Central memory CD8-positive, alpha-beta T cell (primary cell): ENCODE data around the gene DLD.

Experiments
- ATAC-seq: fragments of 150-1000 bp; cut with Tn5 transposase; replicated peaks from 2 replicates; pipeline ENCODE4 v1.10.0; 2022; ENCODE audit warnings: mild to moderate bottlenecking, moderate FRiP score, moderate number of reproducible peaks; ENCODE audit not compliant: poor library complexity, severe bottlenecking; ENCODE audit errors: extremely low read depth
- DNase-seq, 2 donors: peaks; one replicate each; pipeline ENCODE4 v3.0.0; 2021; ENCODE audit warnings: low spot score in 2 of 2
- H3K27ac Mint-ChIP-seq: one replicate; pipeline ENCODE4 v1.8.0; 2022; ENCODE audit warnings: low read depth, mild to moderate bottlenecking, moderate library complexity, mixed read lengths
- H3K27me3 Mint-ChIP-seq: one replicate; pipeline ENCODE4 v1.8.0; 2022; ENCODE audit warnings: mixed read lengths
- H3K36me3 Mint-ChIP-seq: one replicate; pipeline ENCODE4 v1.8.0; 2022; ENCODE audit warnings: mild to moderate bottlenecking, moderate library complexity, mixed read lengths; ENCODE audit not compliant: insufficient read depth
- H3K4me1 Mint-ChIP-seq: one replicate; pipeline ENCODE4 v1.8.0; 2022; ENCODE audit warnings: mixed read lengths
- H3K4me3 Mint-ChIP-seq: one replicate; pipeline ENCODE4 v1.8.0; 2022; ENCODE audit warnings: mild to moderate bottlenecking, moderate library complexity, mixed read lengths
- H3K9me3 Mint-ChIP-seq: one replicate; pipeline ENCODE4 v1.8.0; 2022; ENCODE audit warnings: mixed read lengths

The DLD gene

DNA sequence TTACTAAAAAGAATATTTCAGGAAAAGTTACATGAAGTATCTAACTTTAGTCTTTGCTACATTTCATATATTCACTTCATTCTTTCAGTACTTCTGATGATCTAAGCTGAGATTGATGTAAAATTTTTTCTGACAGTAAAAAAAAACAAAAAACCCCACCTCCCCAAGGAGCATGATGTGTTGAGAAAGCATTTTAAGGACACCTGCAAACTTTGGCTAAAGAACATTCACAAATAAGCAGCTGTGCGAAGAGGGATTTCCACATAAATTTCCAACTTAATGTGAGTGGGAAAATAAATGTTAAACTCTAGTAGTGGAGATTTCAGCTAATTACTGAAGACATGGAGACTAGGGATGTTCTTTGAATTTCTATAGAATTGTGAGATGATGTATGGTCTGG, 35.5 kb downstream of the DLD start:
- DNase-seq (no peak), ATAC-seq (no peak)
- H3K36me3 Mint-ChIP-seq: peaks cover 23% of the 10 kb centered on the region

DNA sequence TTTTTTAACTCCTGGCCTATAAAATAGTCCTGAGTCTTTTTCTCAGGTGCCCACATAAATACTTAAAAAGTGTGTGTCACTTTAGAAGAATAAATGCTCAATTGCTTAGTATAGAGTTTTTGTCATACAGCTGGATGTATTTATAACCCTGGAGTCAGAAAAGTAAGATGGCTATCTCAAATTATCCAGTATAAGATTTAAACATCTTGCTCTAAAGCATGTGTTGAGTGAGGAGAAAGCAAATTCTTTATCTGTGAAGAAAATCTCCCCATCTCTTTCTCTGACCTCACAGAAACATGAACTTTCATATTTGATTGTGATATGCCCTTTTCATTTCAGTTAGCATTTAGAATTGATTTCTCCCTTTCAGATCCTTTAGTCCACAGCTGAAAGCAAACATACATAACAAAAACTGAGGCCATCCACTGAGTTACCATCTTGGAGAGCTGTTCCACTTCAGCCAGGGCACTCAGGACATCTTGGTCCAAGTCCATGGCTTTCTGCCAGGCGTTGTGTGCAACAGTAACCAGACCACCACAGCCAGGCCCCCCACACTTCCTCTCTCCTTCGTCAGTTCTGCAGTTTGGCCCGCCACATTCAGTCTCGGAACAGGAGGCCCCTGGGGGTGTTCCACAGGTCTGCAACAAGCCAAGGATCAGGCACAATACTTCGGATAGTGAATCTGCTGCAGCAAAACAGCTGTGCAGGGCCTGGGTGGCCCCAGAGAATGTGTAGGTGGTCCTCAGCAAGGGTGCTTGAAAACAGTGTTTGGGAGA, 40.9 kb downstream of the DLD start:
- H3K27me3 Mint-ChIP-seq: no peaks in the 10 kb centered on the region
- ATAC-seq (no peak), DNase-seq (no peak)
- no peak overlapping the region for H3K27ac Mint-ChIP-seq
- H3K36me3 Mint-ChIP-seq: peaks cover 10% of the 10 kb centered on the region
- H3K4me3 Mint-ChIP-seq: no peak overlapping the region
- no peaks in the 10 kb centered on the region for H3K9me3 Mint-ChIP-seq
- no peaks in the 10 kb centered on the region for H3K4me1 Mint-ChIP-seq

More for the DNA sequence above, 35.5 kb downstream of the DLD start:
- peaks cover 24% of the 10 kb centered on the region for H3K4me1 Mint-ChIP-seq
- no peaks in the 10 kb centered on the region for H3K27me3 Mint-ChIP-seq
- H3K9me3 Mint-ChIP-seq: no peaks in the 10 kb centered on the region
- H3K4me3 Mint-ChIP-seq: no peak overlapping the region
- no peak overlapping the region for H3K27ac Mint-ChIP-seq

DNA sequence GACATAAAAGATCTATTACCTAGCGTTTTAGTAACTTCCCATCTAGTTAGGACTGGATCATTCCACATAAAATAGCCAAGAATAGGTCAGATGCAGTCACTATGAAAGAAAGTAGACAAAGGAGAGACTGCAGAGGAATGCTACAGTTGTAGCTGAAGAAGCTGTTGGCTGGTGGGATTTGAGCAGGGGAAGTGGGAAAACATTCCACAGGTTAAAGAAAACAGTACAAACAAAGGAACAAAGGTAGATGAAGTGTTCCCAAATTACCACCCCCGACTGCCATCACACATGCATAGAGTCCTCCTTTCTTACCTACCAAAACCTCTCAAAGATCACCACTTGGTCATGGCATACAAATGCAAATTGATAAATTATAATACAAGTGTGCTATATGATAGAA, 41.8 kb downstream of the DLD start:
- Mint-ChIP-seq H3K27ac (no peak overlapping the region), H3K4me3 (no peak overlapping the region), H3K27me3 (no peaks in the 10 kb centered on the region), H3K36me3 (peaks cover 10% of the 10 kb centered on the region), H3K9me3 (no peaks in the 10 kb centered on the region), H3K4me1 (no peaks in the 10 kb centered on the region)
- no peak for ATAC-seq
- DNase-seq: no peak

DNA sequence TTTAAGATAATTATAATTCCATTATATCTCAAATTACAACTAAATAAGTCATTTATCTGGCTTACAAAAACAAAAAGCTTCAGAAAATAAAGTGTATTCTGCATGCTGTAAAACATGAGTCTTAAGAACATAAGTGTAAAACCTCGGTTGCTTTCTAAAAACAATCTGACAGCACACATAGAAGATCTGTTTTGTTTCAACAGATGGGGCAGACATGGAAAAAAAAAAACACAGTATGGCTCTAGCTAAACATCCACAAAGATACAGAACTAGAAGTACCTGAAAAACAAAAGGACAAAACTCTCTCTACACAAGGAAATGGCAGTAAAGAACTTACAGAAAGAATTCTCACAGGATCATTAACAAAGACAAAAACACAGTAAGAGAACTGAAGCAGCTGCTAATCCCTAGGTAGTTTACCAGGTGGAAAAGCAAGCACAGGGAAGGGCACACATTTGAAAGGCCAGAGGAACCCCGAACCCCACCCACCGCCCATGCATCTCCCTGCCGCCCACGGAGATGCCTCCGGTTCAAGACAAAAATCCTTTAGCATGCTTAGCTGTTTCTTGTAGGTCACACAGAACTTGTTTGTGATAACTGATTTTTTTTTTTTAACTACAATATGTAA, 42.5 kb downstream of the DLD start:
- no peak for ATAC-seq
- Mint-ChIP-seq H3K9me3 (no peaks in the 10 kb centered on the region), H3K36me3 (peaks cover 10% of the 10 kb centered on the region), H3K4me1 (no peaks in the 10 kb centered on the region), H3K27me3 (no peaks in the 10 kb centered on the region), H3K4me3 (no peak overlapping the region), H3K27ac (peak overlapping the region; percentile 56)
- DNase-seq: no peak

DNA sequence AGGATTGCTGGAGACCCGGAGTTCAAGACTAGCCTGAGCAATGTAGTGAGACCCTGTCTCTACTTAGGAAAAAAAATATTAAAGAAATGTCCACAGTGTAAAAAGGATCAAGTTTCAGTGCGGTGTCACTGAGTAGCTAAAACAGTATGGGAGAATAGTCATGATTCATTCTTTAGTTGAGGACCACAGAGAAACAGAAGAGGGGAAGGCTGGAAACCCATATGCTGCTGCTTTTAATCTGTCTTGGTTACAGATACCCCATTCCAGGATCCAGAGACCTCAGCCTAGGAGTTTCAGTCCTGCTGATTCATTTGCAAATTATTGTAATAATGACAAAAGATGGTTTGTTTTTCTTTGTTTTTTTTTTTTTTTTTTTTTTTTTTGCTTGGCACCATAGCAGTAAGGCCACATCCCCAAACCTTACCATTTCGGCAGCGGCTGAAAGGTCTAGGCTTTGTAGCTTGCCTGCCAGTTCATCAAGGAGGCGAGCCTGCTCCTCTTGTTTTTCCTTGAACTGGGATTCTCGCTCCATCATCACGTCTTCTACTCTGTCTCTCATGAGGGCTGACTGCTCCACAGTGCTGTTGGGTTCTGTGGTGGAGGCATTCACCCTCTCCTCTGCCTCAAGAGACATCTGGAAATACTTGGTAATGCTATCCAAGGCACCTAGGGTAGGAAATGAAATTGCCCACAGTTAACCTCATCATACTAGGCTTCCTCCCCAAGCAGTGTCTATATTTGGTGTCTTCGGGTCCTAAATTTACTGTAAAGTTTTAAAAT, 44.2 kb downstream of the DLD start:
- H3K27me3 Mint-ChIP-seq: no peaks in the 10 kb centered on the region
- H3K4me3 Mint-ChIP-seq: no peak overlapping the region
- H3K36me3 Mint-ChIP-seq: peaks cover 7% of the 10 kb centered on the region
- no peak for DNase-seq
- no peaks in the 10 kb centered on the region for H3K9me3 Mint-ChIP-seq
- no peaks in the 10 kb centered on the region for H3K4me1 Mint-ChIP-seq
- no peak overlapping the region for H3K27ac Mint-ChIP-seq
- ATAC-seq: no peak

DNA sequence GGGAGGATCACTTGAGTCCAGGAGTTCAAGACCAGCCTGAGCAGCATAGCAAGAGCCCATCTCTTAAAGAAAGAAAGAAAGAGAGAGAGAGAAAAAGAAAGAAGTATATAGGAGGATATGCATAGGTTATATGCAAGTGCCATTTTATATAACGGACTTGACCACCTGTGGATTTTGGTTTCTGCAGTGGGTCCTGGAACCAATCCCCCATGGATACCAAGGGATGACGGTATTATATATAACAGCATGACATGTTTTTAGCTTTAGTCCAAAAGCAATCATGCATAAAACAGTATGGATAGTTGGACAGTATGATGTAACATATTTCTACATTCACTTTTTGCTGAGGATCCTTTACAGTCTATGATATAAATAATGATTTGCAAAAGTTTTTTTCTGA, 45.3 kb downstream of the DLD start:
- no peaks in the 10 kb centered on the region for H3K9me3 Mint-ChIP-seq
- no peaks in the 10 kb centered on the region for H3K4me1 Mint-ChIP-seq
- H3K27ac Mint-ChIP-seq: peak overlapping the region; percentile 63
- H3K27me3 Mint-ChIP-seq: no peaks in the 10 kb centered on the region
- DNase-seq: no peak
- peaks cover 7% of the 10 kb centered on the region for H3K36me3 Mint-ChIP-seq
- H3K4me3 Mint-ChIP-seq: no peak overlapping the region
- no peak for ATAC-seq

DNA sequence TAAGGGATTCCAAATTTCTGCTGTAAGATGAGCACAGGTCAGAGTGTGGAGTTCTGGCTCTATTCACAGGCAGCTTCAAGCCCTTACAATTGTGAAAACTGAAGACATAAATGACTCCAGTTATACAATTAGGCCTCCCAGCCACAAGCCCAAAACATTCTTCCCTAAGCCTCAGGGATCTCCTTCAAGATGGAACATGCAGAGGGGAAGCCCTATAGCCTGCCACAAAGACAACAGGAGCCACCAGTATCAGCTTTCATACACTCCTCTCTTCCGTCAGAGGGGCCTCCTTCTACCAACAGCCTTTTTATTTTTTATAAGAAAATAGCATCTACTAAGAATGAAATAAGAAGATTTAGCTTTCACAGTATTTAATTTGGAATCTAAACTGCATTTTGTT, 46.5 kb downstream of the DLD start:
- no peak for ATAC-seq
- no peak overlapping the region for H3K4me3 Mint-ChIP-seq
- H3K36me3 Mint-ChIP-seq: peaks cover 7% of the 10 kb centered on the region
- H3K9me3 Mint-ChIP-seq: no peaks in the 10 kb centered on the region
- no peaks in the 10 kb centered on the region for H3K27me3 Mint-ChIP-seq
- H3K27ac Mint-ChIP-seq: no peak overlapping the region
- no peaks in the 10 kb centered on the region for H3K4me1 Mint-ChIP-seq
- DNase-seq: no peak

DNA sequence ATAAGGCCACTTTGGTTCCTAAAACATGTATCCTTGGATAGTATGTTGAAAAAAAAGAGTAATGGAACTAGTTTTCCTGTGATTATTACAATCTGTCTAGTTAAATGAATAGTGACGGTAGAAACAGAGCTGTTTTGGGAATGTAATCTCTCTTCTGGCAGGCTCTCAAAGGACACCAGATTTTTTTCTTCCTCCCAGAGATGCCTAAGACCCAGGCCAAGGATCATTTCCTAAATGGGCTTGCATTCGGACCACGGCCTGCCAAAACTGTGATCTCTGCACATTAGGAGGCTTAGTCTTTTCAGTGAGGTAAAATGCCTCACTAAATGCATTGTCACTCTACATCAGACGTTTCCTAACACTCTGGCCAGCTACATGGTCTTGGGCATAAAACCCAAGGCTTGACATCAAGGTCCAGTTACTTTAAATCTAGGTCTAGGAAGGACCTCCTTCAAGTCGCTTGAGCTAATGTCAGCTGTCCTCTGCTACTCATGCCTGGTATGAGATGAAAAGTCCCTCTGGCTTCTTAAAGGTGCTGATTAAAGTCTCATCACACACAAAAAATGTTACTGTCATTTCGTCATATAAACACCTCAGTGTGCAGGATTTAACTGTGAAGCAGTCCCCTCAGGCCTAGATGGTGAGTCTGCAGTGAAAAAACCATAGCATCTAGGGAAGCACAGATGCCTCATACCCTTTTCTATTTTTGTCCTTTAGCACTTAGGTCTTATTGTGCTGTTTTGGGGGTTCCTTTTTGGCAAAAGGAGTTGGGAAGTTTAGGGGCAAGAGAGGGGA, 47.7 kb downstream of the DLD start:
- no peak for DNase-seq
- no peaks in the 10 kb centered on the region for H3K4me1 Mint-ChIP-seq
- no peaks in the 10 kb centered on the region for H3K9me3 Mint-ChIP-seq
- peaks cover 3% of the 10 kb centered on the region for H3K36me3 Mint-ChIP-seq
- ATAC-seq: no peak
- H3K4me3 Mint-ChIP-seq: no peak overlapping the region
- no peak overlapping the region for H3K27ac Mint-ChIP-seq
- no peaks in the 10 kb centered on the region for H3K27me3 Mint-ChIP-seq

DNA sequence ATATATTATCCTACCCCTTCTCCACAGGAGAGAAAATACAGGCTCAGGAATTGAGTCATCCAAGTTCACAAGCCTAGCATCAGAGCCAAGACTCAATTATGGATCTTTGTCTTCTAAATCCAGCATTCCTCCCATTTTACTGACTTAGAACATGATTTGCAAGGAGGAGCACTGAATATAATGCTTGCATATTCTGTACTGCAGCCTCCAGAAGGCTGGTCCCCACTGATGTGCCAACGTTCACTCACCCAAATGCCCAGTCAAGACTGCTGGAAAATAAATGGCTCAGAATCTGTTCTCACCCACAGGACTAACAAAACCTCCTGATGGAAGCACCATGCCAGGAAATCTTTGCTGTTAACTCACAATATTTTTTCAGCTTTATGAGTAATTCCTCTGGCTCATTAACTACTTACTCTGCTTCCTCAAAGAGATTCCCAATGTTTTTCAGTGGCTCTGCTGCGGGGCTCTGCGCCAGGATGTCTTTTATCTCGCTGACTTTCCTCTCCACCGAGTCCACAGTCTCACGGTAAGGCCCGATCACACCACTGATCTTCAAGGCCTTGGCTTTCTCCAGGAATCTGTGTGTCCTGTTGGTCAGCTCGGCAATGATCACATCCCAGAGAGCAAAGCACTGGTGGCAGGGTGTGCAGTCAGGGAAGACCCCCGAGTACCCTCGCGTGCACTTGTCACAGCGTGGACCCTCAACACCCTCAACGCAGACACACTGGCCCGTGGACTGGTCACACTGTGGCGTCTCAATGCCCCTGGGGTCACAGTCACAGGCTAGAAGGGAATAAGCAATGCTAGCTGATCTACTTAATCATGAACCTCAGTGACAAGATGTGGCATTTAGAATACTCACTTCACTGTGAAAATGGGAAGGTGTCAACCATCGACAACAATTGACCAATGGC, 48.8 kb downstream of the DLD start:
- ATAC-seq (no peak), DNase-seq (no peak)
- H3K4me3 Mint-ChIP-seq: no peak overlapping the region
- H3K27me3 Mint-ChIP-seq: no peaks in the 10 kb centered on the region
- peaks cover 3% of the 10 kb centered on the region for H3K36me3 Mint-ChIP-seq
- H3K9me3 Mint-ChIP-seq: no peaks in the 10 kb centered on the region
- no peaks in the 10 kb centered on the region for H3K4me1 Mint-ChIP-seq
- H3K27ac Mint-ChIP-seq: no peak overlapping the region

DNA sequence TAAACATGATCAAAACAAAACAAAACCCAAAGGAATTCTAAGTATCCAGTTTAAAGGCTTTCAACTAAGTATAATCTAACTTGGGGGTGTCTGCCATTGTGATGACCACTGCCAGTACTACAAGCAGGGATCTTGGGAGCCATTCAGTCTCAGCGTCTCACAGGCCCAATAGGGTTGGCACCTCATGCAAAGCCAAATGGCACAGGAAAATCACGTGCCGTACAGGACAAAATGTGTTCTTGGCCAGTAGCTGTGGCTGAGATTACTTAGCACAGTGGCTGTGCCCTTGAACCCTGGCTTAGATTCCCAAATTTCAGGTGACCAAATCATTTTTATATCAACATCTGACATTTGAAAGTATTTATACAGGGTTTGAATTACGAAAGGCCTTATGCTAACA, 50.0 kb downstream of the DLD start:
- H3K36me3 Mint-ChIP-seq: peaks cover 3% of the 10 kb centered on the region
- DNase-seq (no peak), ATAC-seq (no peak)
- H3K4me3 Mint-ChIP-seq: no peak overlapping the region
- no peaks in the 10 kb centered on the region for H3K9me3 Mint-ChIP-seq
- no peaks in the 10 kb centered on the region for H3K4me1 Mint-ChIP-seq
- H3K27me3 Mint-ChIP-seq: no peaks in the 10 kb centered on the region
- H3K27ac Mint-ChIP-seq: no peak overlapping the region

DNA sequence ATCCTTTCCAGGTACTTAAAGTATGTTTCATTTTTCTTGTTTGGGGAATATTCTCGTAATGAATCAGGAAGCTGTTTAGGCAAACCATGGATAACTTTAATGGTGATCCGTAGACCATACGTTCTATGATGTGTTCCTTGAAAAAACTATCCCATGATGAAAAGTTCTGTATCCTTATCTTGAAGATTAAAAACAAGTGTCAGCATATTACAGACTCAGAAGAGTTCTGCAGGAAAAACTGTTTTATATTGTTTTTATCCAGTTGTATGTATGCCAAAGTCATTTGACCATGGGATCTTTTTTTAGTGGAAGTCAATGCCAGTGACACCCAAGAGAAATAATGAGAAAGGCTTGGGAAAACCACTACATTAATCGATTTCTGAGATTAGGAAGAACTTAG, 52.0 kb downstream of the DLD start:
- H3K36me3 Mint-ChIP-seq: peaks cover 1% of the 10 kb centered on the region

More for the DNA sequence above, 52.0 kb downstream of the DLD start:
- H3K4me1 Mint-ChIP-seq: no peaks in the 10 kb centered on the region
- DNase-seq: no peak
- no peaks in the 10 kb centered on the region for H3K27me3 Mint-ChIP-seq
- no peaks in the 10 kb centered on the region for H3K9me3 Mint-ChIP-seq
- no peak overlapping the region for H3K4me3 Mint-ChIP-seq
- ATAC-seq: no peak
- no peak overlapping the region for H3K27ac Mint-ChIP-seq
